SJCRH30 (cell line): ENCODE results near the gene KIF2C. TPM values are rescaled to one million over a fixed set of nuclear protein-coding genes. Genes with fewer than 3 reads are reported as not detected.
"Not testable (repeated sequence)": the region's sequence is repeated elsewhere in the genome, so short reads cannot be mapped to it uniquely, and the experiment has no call there.

Experiments used
- DNase-seq, 2 experiments: peaks; one replicate each; pipeline ENCODE4 v3.0.0-alpha.2; 2015 to 2020
- H3K27ac ChIP-seq: fragments of 250-450 bp; sonication (Bioruptor Pico); 2 replicates; pipeline ENCODE4 v1.5.1; 2020; ENCODE audit warnings: mild to moderate bottlenecking, moderate library complexity
- H3K27me3 ChIP-seq: fragments of 250-450 bp; sonication (Bioruptor Pico); 2 replicates; pipeline ENCODE4 v1.5.1; 2020; ENCODE audit warnings: mild to moderate bottlenecking, moderate library complexity
- H3K36me3 ChIP-seq: fragments of 250-450 bp; sonication (Bioruptor Pico); 2 replicates; pipeline ENCODE4 v1.5.1; 2020; ENCODE audit warnings: mild to moderate bottlenecking, moderate library complexity
- H3K4me1 ChIP-seq: fragments of 250-450 bp; sonication (Bioruptor Pico); 2 replicates; pipeline ENCODE4 v1.5.1; 2020; ENCODE audit warnings: mild to moderate bottlenecking, moderate library complexity
- H3K4me3 ChIP-seq: fragments of 250-450 bp; sonication (Bioruptor Pico); 2 replicates; pipeline ENCODE4 v1.5.1; 2020; ENCODE audit warnings: mild to moderate bottlenecking, moderate library complexity
- H3K9me3 ChIP-seq: fragments of 250-450 bp; sonication (Bioruptor Pico); replicated peaks from 2 replicates; pipeline ENCODE4 v1.5.1; 2020; ENCODE audit warnings: mild to moderate bottlenecking, moderate library complexity
- total RNA-seq: library from RNA; depleted of rRNA; stranded (reverse); fragments of >200 nt; shearing (Covaris generic); gene quantifications from 2 replicates; pipeline ENCODE4 v1.2.3, GENCODE V29; 2014

Gene KIF2C
- total RNA-seq, 1 experiment from 2014 or later = 124 TPM

DNA sequence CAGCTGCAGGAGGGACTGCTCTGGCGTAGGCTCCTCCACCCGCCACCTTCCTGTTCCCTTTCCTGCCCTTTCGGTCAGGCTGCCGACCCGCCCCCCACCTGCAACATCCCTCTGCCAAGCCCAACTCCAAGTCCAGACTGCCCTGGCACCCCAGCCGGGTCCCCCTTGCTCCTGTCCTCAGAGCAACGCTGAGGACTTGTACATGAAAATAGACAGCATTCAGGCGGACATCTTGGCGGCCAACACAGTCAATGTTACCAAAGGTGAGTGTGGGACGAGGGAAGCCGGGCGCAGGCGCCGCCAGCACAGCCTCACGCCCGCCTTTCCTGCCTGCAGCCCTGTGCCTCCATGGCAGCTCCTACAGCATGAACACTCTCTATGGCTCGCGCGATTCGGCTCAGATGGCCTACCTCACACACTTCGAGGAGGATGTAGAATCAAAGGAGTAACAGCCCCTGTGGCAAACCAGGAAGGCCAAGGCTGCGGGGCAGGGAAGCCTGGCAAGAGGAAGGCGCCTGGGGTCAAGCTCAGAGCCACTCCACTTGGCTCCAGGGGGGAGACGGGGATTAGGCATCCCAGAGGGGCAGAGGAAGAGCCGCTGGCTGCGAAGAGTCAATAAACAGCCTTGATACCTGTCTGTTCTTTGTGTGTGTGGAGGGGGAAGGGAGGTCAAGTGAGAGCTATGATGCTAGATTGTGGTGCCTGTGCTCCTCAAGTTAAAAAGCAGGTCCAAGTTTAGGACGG lies 14.5 kb upstream of the KIF2C start:
- H3K4me3 ChIP-seq = no peak overlapping the region
- no peak overlapping the region for H3K27ac ChIP-seq
- H3K4me1 ChIP-seq = peaks cover 2% of the 10 kb centered on the region; the same call in 1 of the 2 replicates
- no peaks in the 10 kb centered on the region for H3K36me3 ChIP-seq
- no peak for DNase-seq
- H3K9me3 ChIP-seq = no peaks in the 10 kb centered on the region
- 0 out of 2 replicates have a peak, but pooled peaks cover 3% of the 10 kb centered on the region for H3K27me3 ChIP-seq

DNA sequence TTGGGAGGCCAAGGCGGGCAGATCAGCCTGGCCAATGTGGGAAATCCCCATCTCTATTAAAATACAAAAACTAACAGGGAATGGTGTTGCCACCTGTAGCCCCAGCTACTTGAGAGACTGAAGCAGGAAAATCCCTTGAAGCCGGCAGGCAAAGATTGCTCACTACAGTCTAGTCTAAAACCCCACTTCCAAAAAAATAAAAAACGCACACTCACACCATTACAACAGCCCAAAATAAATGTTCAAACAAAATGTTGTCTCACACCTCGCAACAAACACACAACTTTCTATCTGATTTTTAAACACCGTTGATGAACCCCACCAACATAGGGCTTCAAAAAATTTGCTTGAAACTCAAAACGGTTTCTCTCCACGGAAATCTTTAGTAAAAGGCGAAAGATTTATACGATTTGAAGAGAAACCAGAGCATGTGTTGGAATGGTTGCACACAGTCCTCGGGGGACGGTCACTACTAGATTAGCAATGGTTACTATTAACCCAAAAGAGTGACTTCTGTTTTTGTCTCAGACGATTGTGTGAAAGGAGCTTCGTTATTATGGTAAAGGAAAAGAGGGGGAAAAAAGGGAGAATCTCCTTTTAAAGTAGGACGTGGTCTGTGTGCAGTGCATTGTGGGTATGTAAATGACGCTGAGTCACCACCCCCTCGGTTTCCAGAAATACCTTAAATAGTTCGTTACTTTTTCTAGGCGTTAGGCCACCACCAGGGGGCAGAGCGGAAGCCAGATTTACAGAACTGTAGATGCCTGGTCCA lies 8.7 kb upstream of the KIF2C start, which contains the start of gene RNU5D-1:
RNU5D-1 (minus strand) TSS at position 430 of the 772 bp plus-strand sequence.
- Histone ChIP-seq H3K9me3 (no peaks in the 10 kb centered on the region), H3K36me3 (no peaks in the 10 kb centered on the region), H3K4me3 (peak within 1 kb of the TSS; percentile 21), H3K27ac (peak within 1 kb of the TSS; percentile 100), H3K4me1 (peaks cover 14% of the 10 kb centered on the region), H3K27me3 (0 out of 2 replicates have a peak, but pooled peaks cover 3% of the 10 kb centered on the region)
- DNase-seq = peak; percentile 95 to 98

DNA sequence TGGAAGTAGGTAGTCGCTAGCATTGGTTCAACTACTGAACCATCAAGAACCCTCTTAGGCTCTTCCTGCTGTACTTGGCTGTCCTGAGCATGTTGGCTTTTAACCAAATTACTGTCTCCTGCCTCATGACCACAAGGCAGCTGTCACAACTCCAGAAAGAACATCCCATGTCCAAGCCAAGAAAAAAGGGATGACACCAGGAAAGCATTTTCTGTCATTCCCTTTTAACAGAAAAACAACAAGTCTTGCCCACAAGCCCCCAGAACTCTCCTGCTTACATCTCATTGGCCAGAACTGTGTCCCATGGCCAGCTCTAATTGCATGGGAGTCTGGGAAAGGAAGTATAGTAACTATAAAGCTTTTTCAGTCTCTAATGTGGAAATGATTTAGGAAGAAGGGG lies 6.3 kb upstream of the KIF2C start:
- Histone ChIP-seq H3K27ac (0 out of 2 replicates have a peak overlapping the region, but pooled peaks have one; percentile 12), H3K4me3 (no peak overlapping the region), H3K27me3 (0 out of 2 replicates have a peak, but pooled peaks cover 3% of the 10 kb centered on the region), H3K4me1 (peaks cover 14% of the 10 kb centered on the region), H3K9me3 (no peaks in the 10 kb centered on the region), H3K36me3 (no peaks in the 10 kb centered on the region)
- peak; percentile 72 to 89 for DNase-seq

DNA sequence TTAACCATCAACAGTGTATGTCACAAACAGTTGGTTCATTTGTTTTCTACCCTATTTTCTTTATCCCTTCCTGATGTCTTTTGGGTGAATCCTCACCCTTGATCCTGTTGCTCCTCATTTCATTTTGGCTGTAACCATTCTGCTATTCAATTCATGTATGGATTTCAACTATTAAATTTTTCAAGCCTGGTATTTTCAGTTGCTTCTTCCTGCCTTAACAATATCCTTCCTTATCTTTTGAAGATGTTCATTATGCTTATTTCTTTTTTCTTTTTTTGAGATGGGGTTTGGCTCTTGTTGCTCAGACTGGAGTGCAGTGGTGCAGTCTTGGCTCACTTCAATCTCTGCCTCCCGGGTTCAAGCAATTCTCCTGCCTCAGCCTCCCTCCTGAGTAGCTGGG lies 5.9 kb upstream of the KIF2C start:
- Histone ChIP-seq H3K27ac (0 out of 2 replicates have a peak overlapping the region, but pooled peaks have one; percentile 12), H3K9me3 (no peaks in the 10 kb centered on the region), H3K36me3 (no peaks in the 10 kb centered on the region), H3K4me1 (peaks cover 14% of the 10 kb centered on the region), H3K27me3 (0 out of 2 replicates have a peak, but pooled peaks cover 3% of the 10 kb centered on the region), H3K4me3 (no peak overlapping the region)
- DNase-seq = no peak

DNA sequence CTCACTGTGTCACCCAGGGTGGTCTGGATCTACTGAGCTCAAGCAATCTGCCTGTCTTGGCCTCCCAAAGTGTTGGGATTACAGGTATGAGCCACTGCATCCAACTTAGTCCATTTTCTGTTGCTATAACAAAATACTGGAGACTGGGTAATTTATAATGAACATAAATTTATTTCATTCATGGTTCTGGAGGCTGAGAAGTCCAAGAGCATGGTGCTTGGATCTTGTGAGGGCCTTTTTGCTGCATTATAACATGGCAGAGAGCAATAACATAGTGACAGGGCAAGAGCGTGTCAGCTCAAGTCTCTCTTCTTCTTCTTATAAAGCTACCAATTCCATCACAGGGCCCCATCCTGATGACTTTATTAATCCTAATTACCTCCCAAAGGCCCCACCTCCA lies 3.6 kb upstream of the KIF2C start:
- Histone ChIP-seq H3K27ac (no peak overlapping the region), H3K9me3 (no peaks in the 10 kb centered on the region), H3K36me3 (peaks cover 6% of the 10 kb centered on the region), H3K27me3 (no peaks in the 10 kb centered on the region), H3K4me1 (peaks cover 9% of the 10 kb centered on the region), H3K4me3 (no peak overlapping the region)
- no peak for DNase-seq

DNA sequence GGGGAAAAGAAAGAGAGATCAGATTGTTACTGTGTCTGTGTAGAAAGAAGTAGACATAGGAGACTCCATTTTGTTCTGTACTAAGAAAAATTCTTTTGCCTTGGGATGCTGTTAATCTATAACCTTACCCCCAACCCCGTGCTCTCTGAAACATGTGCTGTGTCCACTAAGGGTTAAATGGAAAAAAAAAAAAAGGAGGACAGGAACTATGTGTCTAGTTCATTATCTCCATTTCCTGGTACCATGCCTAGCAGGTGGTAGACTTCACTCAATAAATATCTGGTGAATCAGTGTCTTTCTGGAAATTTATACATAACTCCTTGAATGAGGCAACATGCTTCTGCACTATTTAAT lies 707 bp upstream of the KIF2C start:
- not testable (repeated sequence) for H3K4me1 ChIP-seq, H3K27me3 ChIP-seq, DNase-seq, H3K9me3 ChIP-seq
- H3K36me3 ChIP-seq = peaks cover 29% of the 10 kb centered on the region
- peak overlapping the region; percentile 66; the same call in 1 of the 2 replicates for H3K27ac ChIP-seq
- peak overlapping the region; percentile 76 for H3K4me3 ChIP-seq

DNA sequence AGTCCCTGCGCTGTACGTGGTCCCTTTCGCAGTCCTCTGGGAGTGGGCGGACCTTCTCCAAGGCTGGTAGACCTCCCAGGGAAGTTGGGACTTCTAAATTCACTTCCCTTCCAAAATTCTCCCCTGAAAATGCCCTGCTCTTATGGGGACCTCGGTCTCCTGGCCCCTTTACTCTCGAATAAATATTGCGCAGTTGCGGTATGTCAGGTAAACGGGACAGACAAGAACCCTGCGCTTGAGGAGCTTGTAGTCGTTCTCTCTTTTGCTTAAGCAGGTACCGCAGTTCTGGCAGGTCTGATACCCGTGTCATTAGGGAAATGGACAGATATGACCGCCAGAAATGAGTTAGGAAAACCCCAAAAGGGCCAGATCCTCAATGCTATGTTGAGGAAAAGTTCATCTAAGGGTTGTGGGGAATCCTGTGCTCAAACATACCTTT lies 561 bp downstream of the KIF2C start:
- peak overlapping the region; percentile 66 for H3K27ac ChIP-seq
- H3K36me3 ChIP-seq = peaks cover 41% of the 10 kb centered on the region
- no peaks in the 10 kb centered on the region; the same call in 1 of the 2 replicates for H3K4me1 ChIP-seq
- H3K4me3 ChIP-seq = peak overlapping the region; percentile 76
- H3K27me3 ChIP-seq = no peaks in the 10 kb centered on the region
- peak in 1 of 2 experiments; percentile 38 for DNase-seq
- H3K9me3 ChIP-seq = no peaks in the 10 kb centered on the region

DNA sequence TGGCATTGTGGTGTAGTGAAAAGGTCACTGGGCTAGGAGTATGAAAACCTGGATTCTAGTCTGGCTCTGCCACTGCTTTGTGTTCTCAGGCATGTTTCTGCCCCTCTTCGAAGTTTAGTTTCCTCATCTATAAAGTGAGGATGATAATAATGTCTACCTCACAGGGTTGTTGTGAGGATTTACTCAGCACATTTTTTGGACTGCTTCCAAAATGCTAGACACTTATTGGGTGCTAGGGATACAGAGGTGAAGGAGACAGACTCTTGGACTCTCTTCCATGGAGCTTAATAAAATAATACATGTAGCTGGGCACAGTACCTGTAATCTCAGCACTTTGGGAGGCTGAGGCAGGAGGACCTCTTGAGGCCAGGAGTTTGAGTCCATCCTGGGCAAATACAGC lies 3.6 kb downstream of the KIF2C start:
- peaks cover 70% of the 10 kb centered on the region for H3K36me3 ChIP-seq
- H3K27me3 ChIP-seq = no peaks in the 10 kb centered on the region
- H3K9me3 ChIP-seq = no peaks in the 10 kb centered on the region
- H3K4me1 ChIP-seq = no peaks in the 10 kb centered on the region; the same call in 1 of the 2 replicates
- no peak for DNase-seq
- no peak overlapping the region for H3K4me3 ChIP-seq
- H3K27ac ChIP-seq = no peak overlapping the region

DNA sequence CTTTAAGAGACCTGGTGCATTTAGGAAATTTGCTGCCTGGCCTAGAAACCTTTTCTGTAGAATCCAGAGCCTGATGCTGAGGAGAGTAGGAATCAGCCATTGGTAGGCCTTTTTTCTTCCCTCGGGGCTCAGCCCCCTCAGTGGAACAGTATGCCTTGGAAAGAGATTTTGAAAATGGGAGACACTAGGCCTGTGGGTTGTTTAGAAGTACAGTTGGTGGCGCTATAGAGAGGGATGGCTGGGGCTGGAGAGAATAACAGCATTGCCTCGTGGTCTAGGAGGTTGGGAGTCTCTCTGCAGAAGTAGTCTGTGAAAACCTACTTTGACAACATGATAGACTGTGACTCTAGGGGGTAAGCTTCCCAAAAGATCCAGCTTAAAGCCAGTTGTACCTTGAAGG lies 8.2 kb downstream of the KIF2C start:
- no peak for DNase-seq
- Histone ChIP-seq H3K9me3 (no peaks in the 10 kb centered on the region), H3K4me1 (no peaks in the 10 kb centered on the region), H3K36me3 (peaks cover 92% of the 10 kb centered on the region), H3K27me3 (no peaks in the 10 kb centered on the region), H3K27ac (no peak overlapping the region), H3K4me3 (no peak overlapping the region)

DNA sequence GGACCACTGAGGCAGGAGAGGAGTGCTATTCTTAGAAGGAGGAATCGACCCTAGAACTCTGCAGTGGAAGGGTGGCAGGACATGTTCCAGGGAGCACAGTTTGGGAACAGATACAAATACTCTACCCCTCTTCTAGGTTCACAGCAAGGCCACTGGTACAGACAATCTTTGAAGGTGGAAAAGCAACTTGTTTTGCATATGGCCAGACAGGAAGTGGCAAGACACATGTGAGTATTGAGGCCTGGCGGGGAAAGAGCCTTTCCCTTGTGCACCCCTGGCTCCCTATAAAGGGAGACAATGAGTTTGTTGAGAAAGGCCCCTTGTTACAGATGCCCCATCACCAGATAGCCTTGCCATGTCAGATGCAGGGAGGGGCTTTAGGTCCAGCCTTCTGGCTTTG lies 17.8 kb downstream of the KIF2C start:
- H3K27ac ChIP-seq = no peak overlapping the region
- peaks cover 24% of the 10 kb centered on the region for H3K4me1 ChIP-seq
- no peaks in the 10 kb centered on the region for H3K9me3 ChIP-seq
- H3K36me3 ChIP-seq = peaks cover 96% of the 10 kb centered on the region
- H3K4me3 ChIP-seq = no peak overlapping the region
- no peak for DNase-seq
- no peaks in the 10 kb centered on the region for H3K27me3 ChIP-seq

DNA sequence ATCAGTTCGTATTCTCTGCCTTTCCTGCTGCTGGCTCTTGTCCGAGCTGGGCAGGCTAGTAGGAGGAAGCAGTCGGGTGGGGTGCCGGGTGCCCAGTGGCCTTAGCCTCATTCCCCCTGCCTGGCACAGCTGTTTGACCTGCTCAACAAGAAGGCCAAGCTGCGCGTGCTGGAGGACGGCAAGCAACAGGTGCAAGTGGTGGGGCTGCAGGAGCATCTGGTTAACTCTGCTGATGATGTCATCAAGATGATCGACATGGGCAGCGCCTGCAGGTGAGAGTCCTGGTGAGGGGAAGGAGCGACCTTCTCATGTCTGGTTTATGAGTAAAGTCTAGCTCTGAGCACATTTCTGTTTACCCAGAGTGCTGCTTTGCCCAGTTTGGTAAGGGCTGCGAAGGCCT lies 19.4 kb downstream of the KIF2C start:
- Histone ChIP-seq H3K4me3 (no peak overlapping the region), H3K4me1 (peaks cover 24% of the 10 kb centered on the region), H3K27ac (peak overlapping the region; percentile 40), H3K27me3 (no peaks in the 10 kb centered on the region), H3K9me3 (no peaks in the 10 kb centered on the region), H3K36me3 (peaks cover 94% of the 10 kb centered on the region)
- DNase-seq = peak; percentile 75 to 84

DNA sequence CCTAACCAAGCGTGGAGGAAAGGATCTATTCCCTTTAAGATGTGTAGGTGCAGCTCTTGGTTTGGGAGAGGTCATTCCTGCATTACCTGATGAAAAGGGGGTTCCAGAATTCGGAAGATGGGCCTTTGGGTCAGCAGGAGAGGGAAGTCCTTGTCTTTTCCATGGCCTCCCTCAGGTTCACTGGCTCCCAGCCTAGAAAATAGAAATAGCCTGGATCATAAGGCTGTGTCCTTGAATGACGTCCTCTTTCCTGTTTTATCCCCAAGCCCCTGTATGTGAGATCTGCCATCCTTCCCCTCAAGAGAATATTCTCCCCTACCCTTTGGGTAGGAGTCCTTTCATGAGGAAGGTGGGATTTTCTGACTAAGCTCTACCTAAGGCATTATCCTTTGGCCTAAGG lies 21.2 kb downstream of the KIF2C start:
- Histone ChIP-seq H3K27me3 (no peaks in the 10 kb centered on the region), H3K36me3 (peaks cover 93% of the 10 kb centered on the region), H3K27ac (no peak overlapping the region), H3K4me3 (no peak overlapping the region), H3K9me3 (no peaks in the 10 kb centered on the region), H3K4me1 (peaks cover 24% of the 10 kb centered on the region)
- no peak for DNase-seq

DNA sequence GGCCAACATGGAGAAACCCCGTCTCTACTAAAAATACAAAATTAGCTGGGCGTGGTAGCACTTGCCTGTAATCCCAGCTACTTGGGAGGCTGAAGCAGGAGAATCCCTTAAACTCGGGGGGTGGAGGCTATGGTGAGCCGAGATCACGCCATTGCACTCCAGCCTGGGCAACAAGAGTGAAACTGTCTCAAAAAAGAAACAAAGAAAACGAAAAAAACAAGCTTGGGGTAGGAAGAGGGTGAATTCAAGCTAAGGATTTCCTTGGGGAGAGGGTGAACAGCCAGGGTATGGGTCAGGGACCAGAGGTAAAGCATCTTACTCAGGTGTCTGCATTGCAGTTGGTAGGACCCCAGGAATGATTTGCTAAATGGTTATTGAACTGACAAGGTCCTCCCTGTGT lies 26.8 kb downstream of the KIF2C start:
- peaks cover 54% of the 10 kb centered on the region for H3K36me3 ChIP-seq

DNA sequence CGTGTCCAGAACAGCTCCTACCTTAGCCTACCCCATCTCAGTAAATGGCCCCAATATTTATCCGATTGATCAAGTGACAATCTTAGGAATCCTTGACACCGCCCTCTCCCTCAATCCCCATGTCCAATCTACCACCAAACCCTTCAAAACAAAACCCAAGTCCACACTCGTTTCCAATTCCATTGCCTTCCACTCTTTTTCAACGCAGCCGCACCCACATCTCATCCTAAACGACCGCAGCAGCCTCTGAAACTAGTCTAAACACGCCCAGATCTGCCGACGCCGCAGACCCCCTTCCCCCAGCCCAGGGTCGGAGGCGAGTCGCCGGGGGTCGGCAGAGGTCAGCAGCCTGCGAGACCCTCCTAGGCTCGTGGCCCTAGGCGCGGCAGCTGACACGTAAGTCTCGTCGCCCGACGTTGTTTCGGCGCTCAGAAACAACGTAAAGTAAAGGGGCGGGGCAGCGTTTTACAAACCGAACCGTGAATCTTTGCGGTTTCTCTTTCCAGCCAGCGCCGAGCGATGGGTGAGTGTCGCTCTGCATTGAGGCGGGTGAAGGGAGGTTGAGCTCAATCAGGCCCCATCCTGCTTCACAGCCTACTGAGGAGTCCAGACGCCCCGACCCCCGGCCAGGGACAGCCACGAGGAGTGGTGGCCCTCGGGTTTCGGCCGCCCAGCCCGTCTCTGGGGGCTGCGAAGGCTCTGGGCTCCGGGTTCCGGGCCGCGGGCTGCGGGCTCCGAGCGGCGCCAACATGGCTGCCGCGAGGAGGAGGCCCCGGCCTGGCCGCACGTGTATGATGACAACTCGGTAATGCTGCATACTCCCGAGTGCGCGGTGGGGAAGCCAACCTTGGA lies 35.7 kb downstream of the KIF2C start, which contains the start of gene RPS8:
RPS8 (plus strand) TSS at position 463 of the 852 bp plus-strand sequence; CDS start at position 520, 57 bp downstream.
- H3K27me3 ChIP-seq = no peaks in the 10 kb centered on the region
- peak within 1 kb of the TSS; percentile 83 for H3K27ac ChIP-seq
- DNase-seq = peak; percentile 95 to 98
- H3K4me3 ChIP-seq = peak within 1 kb of the TSS; percentile 67
- H3K9me3 ChIP-seq = no peaks in the 10 kb centered on the region
- peaks cover 46% of the 10 kb centered on the region for H3K36me3 ChIP-seq
- H3K4me1 ChIP-seq = 0 out of 2 replicates have a peak, but pooled peaks cover 12% of the 10 kb centered on the region

More for the DNA sequence above, 26.8 kb downstream of the KIF2C start:
- H3K9me3 ChIP-seq, H3K27me3 ChIP-seq, H3K27ac ChIP-seq, DNase-seq, H3K4me3 ChIP-seq, H3K4me1 ChIP-seq: not testable (repeated sequence)
